ENCODE data around the gene RNF213. TPM values are rescaled to one million over a fixed set of nuclear protein-coding genes. Genes with fewer than 3 reads are reported as not detected.
A peak's percentile ranks its signal among the peaks of the same experiment; 100 is the strongest.
"Not testable (repeated sequence)": the region's sequence is repeated elsewhere in the genome, so short reads cannot be mapped to it uniquely, and the experiment has no call there.

Gene RNF213
- total RNA-seq, 1 donor, result 198 TPM

GRCh38 chr17:80397686-80398085 lies 137.0 kb downstream of the RNF213 start:
- no peak for DNase-seq (ENCODE audit: low read depth)
- H3K4me3 ChIP-seq (ENCODE audit: low read depth, low read length), result no peak overlapping the region
- TF ChIP-seq, protein P1, sequence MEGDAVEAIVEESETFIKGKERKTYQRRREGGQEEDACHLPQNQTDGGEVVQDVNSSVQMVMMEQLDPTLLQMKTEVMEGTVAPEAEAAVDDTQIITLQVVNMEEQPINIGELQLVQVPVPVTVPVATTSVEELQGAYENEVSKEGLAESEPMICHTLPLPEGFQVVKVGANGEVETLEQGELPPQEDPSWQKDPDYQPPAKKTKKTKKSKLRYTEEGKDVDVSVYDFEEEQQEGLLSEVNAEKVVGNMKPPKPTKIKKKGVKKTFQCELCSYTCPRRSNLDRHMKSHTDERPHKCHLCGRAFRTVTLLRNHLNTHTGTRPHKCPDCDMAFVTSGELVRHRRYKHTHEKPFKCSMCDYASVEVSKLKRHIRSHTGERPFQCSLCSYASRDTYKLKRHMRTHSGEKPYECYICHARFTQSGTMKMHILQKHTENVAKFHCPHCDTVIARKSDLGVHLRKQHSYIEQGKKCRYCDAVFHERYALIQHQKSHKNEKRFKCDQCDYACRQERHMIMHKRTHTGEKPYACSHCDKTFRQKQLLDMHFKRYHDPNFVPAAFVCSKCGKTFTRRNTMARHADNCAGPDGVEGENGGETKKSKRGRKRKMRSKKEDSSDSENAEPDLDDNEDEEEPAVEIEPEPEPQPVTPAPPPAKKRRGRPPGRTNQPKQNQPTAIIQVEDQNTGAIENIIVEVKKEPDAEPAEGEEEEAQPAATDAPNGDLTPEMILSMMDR (IDR thresholded peaks at IDR 0.05; ENCODE audit: insufficient read depth, low read depth, low read length), result no peak

- peak overlapping the region; percentile 15 for H3K4me3 ChIP-seq (ENCODE audit: low read depth, low read length)
- peak; percentile 30 for DNase-seq (ENCODE audit: low read depth)
Observed at GRCh38 chr17:80401086-80401485, 140.4 kb downstream of the RNF213 start.

DNA sequence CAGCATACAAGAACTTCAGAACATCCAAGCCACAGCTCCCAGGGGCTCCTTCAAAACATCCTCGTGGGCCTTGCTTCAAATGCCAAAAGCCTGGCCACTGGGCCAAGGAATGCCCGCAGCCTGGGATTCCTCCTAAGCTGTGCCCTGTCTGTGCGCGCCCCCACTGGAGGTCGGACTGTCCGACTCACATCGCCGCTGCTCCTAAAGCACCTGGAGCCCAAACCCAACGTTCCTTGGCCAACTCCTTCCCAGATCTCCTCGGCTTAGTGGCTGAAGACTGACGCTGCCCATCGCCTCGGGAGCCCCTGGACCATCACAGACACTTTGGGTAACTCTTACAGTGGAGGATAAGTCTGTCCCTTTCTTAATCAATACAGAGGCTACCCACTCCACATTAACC lies 141.4 kb downstream of the RNF213 start:
- not testable (repeated sequence) for H3K4me3 ChIP-seq (ENCODE audit: low read depth, low read length); DNase-seq (ENCODE audit: low read depth)

GRCh38 chr17:80402959-80403358 lies 142.3 kb downstream of the RNF213 start:
- H3K4me3 ChIP-seq (ENCODE audit: low read depth, low read length), result no peak overlapping the region
- no peak for DNase-seq (ENCODE audit: low read depth)
- TF ChIP-seq, protein P1 (IDR thresholded peaks at IDR 0.05; ENCODE audit: insufficient read depth, low read depth, low read length), result no peak

DNA sequence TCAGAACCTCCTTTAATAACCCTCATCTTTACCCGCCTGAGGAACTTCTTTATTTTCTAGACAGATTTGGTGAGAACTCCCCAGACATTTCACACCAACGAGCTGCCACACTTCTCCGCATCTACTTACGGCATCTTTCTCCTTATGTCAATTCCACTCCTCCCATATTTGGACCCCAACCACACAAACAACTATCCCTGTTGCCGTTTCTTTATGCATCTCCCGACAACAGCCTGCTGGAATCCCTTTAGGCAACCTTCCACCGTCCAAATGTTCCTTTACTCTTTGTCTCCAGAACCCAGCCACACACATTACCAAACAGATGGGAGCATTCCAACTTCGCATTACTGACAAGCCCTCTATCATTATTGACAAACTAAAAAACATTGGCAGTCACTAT lies 145.5 kb downstream of the RNF213 start:
- no peak for DNase-seq (ENCODE audit: low read depth)
- H3K4me3 ChIP-seq (ENCODE audit: low read depth, low read length), result no peak overlapping the region
- TF ChIP-seq, protein P1 (IDR thresholded peaks at IDR 0.05; ENCODE audit: insufficient read depth, low read depth, low read length), result no peak

GRCh38 chr17:80407917-80408316 lies 147.3 kb downstream of the RNF213 start:
- H3K4me3 ChIP-seq (ENCODE audit: low read depth, low read length); DNase-seq (ENCODE audit: low read depth): not testable (repeated sequence)

GRCh38 chr17:80408872-80409271 lies 148.2 kb downstream of the RNF213 start:
- TF ChIP-seq, protein P1 (IDR thresholded peaks at IDR 0.05; ENCODE audit: insufficient read depth, low read depth, low read length), result no peak
- H3K4me3 ChIP-seq (ENCODE audit: low read depth, low read length), result no peak overlapping the region
- no peak for DNase-seq (ENCODE audit: low read depth)

DNA sequence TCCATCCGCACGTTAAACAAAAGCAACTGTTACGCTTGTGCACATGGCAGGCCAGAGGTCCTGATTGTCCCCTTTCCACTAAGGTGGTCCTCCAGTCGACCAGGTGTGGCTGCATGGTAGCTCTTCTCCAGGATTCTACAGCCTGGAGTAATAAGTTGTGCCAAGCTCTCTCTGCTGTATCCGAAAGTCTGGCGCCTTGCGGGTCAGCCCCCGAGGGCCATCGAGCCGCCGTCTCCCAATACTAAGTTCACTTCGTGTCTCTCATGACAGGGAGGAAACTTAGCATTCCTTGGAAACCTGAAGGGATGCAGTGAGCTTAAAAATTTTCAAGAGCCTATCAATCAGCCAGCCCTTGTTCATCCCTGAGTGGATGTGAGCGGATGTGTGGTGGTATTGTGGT lies 149.0 kb downstream of the RNF213 start:
- H3K4me3 ChIP-seq (ENCODE audit: low read depth, low read length), result no peak overlapping the region
- no peak for DNase-seq (ENCODE audit: low read depth)
- TF ChIP-seq, protein P1 (IDR thresholded peaks at IDR 0.05; ENCODE audit: insufficient read depth, low read depth, low read length), result no peak

- not testable (repeated sequence) for H3K4me3 ChIP-seq (ENCODE audit: low read depth, low read length); DNase-seq (ENCODE audit: low read depth)
Observed at GRCh38 chr17:80410441-80411087, 149.9 kb downstream of the RNF213 start.

Data from fibroblast of villous mesenchyme (primary cell).